HG03103 (cell line): ENCODE measurements around the gene CNTLN.
"Not testable (repeated sequence)": the region's sequence is repeated elsewhere in the genome, so short reads cannot be mapped to it uniquely, and the experiment has no call there.

Source experiments
- ATAC-seq: cut with Tn5 transposase; IDR thresholded peaks from one replicate; pipeline ENCODE4 v1.9.1; 2021; ENCODE audit warnings: low read depth; ENCODE audit not compliant: unreplicated experiment

The CNTLN gene

DNA sequence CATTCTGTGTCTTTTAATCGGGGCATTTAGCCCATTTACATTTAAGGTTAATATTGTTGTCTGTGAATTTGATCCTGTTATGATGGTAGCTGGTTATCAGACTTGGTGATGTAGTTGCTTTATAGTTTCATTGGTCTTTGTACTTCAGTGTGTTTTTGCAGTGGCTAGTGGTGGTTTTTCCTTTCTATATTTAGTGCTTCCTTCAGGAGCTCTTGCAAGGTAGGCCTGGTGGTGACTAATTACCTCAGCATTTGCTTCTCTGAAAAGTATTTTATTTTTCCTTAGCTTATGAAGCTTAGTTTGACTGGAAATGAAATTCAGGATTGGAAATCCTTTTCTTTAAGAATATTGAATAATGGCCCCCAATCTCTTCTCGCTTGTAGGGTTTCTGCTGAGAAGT lies 156.9 kb downstream of the CNTLN start:
- no peak for ATAC-seq

- no peak for ATAC-seq
Observed at GRCh38 chr9:17293685-17294084, 158.8 kb downstream of the CNTLN start.

- no peak for ATAC-seq
Observed at GRCh38 chr9:17294822-17295624, 160.2 kb downstream of the CNTLN start.

DNA sequence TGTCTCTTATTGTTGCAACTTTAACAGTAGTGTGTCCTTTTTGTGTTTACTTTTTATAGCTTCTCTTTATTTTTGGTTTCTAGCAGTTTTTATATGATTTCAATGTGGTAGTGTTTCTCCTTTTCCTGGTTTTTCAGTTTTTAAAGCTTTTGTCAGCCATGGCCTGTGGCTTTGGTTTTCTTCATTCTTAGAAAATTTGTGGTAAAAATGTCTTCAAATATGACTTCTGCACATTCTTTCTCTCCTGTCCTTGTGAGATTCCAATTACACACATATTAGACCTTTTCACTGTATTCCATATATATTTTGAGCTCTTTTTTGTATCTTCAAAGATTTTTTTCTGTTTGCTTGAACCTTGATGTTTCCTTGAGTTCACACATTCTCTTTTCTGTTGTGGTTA lies 180.5 kb downstream of the CNTLN start:
- ATAC-seq, result no peak

- ATAC-seq, result no peak
Observed at GRCh38 chr9:17318821-17319320, 184.0 kb downstream of the CNTLN start.

DNA sequence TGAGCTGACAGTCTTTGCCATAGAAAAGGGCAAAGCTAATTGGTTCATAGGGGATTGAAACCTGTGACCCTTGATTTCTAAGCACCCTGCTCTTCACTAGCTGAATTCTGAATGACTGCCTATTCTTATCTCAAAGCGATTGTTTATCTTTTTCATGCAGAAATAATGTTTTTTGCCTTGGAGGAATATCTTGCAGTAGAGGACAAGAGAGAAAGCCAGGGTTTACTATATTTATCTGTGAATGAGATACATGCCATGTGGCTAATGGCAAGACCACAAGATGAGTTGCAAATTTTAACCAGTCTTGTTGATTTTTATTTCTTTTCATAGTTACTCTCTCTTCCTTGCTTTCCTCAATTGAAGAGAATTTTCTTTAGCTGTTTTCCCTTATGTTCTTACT lies 185.0 kb downstream of the CNTLN start:
- ATAC-seq, result no peak

DNA sequence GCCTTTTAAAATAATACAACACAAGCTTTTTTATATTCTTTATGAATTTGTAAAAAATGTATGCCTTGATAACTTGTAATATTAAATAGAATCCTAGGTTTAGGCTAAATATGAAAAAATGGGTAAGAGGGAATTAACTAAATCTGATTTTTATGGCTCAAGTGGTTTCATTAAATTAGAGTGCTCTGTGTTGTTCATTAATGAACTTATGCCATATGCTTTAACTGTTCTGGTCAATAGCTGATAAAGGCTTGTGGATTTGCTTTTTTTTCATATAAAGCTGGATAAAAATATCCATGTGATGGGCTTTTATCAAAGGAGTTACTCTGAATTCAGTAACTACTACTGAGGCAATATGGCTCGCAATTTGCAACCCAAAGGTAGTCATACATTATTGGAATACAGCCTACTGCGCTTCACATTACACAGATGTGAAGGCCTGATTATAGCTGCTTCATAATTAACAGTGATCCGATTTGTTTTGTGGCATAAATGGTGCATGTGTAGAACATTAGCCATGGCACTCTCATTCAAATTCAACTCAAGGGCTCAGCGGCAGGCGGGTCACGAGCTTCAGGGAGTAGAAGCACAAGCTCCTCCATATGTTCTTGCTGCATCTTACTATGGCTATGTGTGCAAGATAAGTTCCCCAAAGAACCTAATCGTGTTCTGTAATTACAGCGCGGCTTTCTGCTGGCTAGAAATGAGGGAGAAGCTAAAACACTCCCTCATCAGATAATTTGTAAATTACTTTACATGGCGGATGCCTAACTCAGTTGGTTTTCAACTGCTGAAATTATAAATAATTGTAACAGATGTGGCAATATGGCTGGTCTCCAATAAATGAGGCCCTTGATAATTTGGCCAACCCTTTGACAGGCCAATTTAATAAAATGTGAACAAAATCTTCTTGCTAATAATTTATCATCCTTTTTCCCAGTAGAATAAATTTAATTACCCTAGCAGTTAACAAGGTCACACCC lies 188.3 kb downstream of the CNTLN start:
- no peak for ATAC-seq

DNA sequence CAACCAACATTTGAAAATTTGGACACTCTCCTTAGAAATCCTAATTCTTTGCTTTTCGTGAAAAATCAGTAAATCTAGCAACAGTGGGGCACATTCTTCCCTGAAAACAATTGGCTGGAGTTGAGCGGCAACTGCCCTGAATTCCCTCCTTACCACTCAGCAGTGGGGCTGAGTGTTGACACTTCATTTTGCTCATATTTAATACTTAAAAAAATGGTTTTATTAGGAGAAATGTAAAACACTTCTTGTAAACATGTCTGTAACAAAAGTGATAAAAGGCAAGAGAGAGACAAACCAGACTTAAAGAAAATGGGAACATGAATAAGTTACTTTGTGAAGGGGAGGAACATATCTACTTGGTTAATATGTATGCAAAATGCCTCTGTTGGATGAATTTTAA lies 193.5 kb downstream of the CNTLN start:
- no peak for ATAC-seq

DNA sequence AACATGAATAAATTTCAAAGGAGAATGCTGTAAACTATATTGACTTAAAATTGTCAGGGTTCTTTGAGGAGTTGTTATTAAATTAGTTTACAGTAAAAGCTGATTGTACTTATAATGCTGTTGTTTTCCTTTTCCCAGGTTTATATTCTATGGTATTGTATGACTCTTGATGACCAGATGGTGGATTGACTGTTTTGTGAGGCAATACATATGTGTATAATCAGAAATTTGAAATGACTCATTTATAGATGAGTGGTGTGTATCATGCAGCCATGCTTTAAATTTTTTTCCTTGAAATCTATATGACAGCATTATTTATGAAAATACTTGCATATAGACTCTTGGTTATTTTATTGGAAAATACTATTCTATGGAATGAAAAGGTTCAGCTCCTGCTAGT lies 195.3 kb downstream of the CNTLN start:
- ATAC-seq, result no peak

- ATAC-seq, result no peak
Observed at GRCh38 chr9:17332115-17332514, 197.3 kb downstream of the CNTLN start.

DNA sequence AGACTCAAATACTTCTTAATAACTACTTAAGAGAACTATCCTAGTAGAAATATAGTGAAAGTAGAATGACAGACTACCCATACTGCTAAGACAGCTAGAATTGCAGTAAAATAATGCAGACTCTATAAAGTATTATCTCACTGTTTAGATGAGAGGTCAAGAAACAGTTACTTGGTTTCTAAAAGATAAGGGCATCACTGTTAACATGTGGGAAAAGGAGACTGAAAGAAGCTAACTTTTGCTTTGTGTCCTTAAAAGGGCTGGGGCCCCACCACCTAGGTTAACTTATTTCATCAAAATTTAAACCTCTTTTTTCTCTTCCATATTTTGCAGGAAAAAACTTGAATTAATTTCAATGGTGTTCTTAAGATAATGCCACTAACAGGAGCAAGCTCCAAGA lies 204.3 kb downstream of the CNTLN start:
- no peak for ATAC-seq

GRCh38 chr9:17342696-17343095 lies 207.9 kb downstream of the CNTLN start:
- no peak for ATAC-seq

GRCh38 chr9:17349831-17350230 lies 215.0 kb downstream of the CNTLN start:
- ATAC-seq, result no peak

DNA sequence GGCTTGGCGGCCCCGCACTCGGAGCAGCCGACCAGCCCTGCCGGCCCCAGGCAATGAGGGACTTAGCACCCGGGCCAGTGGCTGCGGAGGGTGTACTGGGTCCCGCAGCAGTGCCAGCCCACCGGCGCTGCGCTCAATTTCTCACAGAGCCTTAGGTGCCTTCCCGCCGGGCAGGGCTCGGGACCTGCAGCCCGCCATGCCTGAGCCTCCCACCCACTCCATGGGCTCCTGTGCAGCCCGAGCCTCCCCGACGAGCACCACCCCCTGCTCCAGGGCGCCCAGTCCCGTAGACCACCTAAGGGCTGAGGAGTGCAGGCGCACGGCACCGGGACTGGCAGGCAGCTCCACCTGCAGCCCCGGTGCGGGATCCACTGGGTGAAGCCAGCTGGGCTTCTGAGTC lies 219.2 kb downstream of the CNTLN start:
- not testable (repeated sequence) for ATAC-seq

- ATAC-seq, result no peak
Observed at GRCh38 chr9:17361378-17361777, 226.5 kb downstream of the CNTLN start.

DNA sequence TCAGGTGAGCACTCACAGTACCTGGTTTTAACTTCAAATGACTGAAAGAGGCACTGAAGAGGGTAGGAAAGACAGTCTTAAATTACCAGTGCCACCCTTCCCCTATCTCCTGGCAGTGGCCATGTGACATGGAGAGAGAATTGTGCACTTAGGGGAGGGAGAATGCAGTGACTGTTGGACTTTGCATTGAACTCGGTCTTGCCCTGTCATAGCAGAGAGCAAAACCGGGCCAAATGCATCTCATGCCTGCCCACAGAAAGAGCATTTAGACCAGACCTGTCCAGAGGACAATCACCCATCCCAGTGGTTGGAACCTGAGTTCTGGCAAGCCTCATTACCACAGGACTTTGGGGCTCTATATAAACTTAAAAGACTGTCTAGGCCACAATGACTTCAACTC lies 232.2 kb downstream of the CNTLN start:
- ATAC-seq, result no peak

- ATAC-seq, result no peak
Observed at GRCh38 chr9:17380126-17380861, 245.5 kb downstream of the CNTLN start.

DNA sequence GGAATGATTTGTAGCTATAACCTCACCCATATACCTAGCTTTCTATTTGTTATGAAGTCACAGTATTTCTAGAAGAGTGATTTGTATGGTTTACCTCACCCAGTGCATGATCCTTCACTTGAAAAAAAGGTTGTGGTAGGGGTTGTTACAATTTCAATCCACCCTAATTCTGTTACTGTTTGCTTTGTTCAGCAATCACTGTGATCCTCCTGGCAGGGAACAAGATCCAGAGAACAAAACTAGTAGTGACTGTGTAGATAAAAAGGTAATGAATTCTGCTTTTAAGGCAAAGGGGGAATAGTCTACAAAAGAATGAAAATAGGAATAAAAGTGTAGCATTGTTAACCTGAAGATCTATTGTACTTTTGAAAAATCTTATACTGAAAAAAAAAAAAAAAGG lies 252.7 kb downstream of the CNTLN start:
- no peak for ATAC-seq

DNA sequence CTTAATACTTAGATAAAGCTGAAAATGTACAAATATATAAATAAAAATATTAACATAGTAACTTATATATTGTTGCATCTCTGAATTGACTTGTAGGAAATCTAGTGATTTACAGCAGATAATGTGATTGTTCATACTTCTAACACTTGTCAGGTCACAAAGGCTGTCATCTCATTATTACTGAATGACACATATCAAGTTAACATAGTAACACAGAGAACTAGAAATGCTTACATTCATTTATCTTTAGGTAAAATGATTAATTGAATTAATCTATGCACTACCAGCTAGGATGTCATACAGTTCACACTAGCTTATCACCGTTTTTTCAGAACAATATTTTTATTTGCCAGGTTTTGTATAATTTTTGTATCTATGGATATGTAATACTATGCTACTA lies 254.2 kb downstream of the CNTLN start:
- no peak for ATAC-seq

- ATAC-seq, result no peak
Observed at GRCh38 chr9:17394881-17395510, 260.2 kb downstream of the CNTLN start.
